Transverse colon (tissue), 4 donors: ENCODE results near the gene GTF2IRD1.

Experiments used
- CTCF ChIP-seq, 5 experiments: fragments of 200-600 bp in 3 of 5; fragments of 450-650 bp in 2 of 5; sonication (generic) in 3 of 5; IDR thresholded peaks; 1 replicate in 2 of 5; 2 replicates in 3 of 5; pipeline ENCODE4 v1.5.1; 2016 to 2017; ENCODE audit warnings: antibody characterized with exemption in 5 of 5, inconsistent platforms in 3 of 5, mild to moderate bottlenecking in 2 of 5, moderate library complexity in 1 of 5
- EP300 ChIP-seq: sonication (generic); formaldehyde crosslinking; IDR thresholded peaks from one replicate; pipeline ENCODE4 v1.6.1; 2017; ENCODE audit warnings: antibody characterized with exemption, low read depth
- POLR2A ChIP-seq: fragments of 450-650 bp; IDR thresholded peaks from one replicate; pipeline ENCODE4 v1.6.1; 2016; ENCODE audit warnings: antibody characterized with exemption, mild to moderate bottlenecking, moderate library complexity
- POLR2AphosphoS5 ChIP-seq, 3 donors: sonication (generic); formaldehyde crosslinking; IDR thresholded peaks; one replicate each; pipeline ENCODE4 v1.6.1; 2016; ENCODE audit warnings: antibody characterized with exemption in 3 of 3

- no peak for TF ChIP-seq CTCF (IDR thresholded peaks at IDR 0.05)
- no peak for TF ChIP-seq EP300
- no peak for TF ChIP-seq POLR2A
- TF ChIP-seq POLR2AphosphoS5 (IDR thresholded peaks at IDR 0.05): no peak
Measured at GRCh38 chr7:74622228-74622749, 168.6 kb downstream of the GTF2IRD1 start.
